ENCODE measurements around the gene GDPD3.
A peak's percentile ranks its signal among the peaks of the same experiment; 100 is the strongest.

GDPD3 gene

GRCh38 chr16:30066761-30067583 is 46.4 kb downstream of the GDPD3 start:
- Histone ChIP-seq H3K27ac (peak overlapping the region; percentile 97), H4K20me1 (peaks cover 64% of the 10 kb centered on the region), H3K4me3 (peak overlapping the region; percentile 97), H3K9me3 (no peaks in the 10 kb centered on the region), H3K9ac (peak overlapping the region; percentile 95), H3K4me1 (peaks cover 60% of the 10 kb centered on the region), H3K27me3 (no peaks in the 10 kb centered on the region), H3K4me2 (peak overlapping the region; percentile 94), H3K36me3 (peaks cover 62% of the 10 kb centered on the region)
- TF ChIP-seq Cebpa-rat (IDR thresholded peaks at IDR 0.05): no peak

DNA sequence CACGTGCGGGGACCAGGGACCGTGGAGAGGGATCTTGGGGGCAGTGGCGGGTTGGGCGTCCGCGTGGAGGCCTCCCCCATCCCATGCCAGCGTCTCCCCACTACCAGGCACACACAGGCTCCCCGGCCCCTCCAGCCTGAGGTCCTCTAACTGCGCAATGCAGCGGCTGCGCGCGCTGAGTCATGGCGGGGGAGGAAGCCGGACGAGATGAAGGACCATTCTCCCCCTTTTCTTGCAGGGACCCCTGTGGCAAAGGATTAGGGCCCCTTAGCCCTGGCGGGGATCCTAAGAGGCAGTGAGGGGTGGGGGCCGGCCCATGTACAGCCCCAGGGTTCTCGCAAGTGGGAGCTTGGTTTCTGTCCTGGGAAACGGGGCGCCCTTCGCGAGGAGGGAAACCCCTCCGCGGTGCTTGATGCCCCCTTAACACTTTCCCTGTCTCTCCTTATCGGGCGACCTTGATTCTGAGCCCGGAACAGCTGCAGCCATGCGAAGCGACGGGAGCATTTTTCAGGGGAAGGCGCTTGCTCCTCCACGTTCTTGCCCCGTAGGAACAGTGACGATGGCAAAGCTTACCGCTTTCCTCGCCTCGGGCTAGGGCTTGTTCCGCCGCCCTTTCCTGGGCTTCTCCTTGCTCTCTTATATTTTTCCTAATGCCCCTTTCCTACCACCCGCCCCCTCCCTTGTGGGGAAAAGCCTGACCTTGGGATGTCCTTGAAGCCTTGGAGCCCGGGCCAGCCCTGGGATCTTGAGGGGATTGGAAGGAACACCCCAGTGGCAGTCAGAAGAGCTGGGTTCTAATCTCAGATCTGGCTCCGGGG is 47.2 kb downstream of the GDPD3 start:
- Histone ChIP-seq H3K4me1 (peaks cover 64% of the 10 kb centered on the region), H3K9ac (peak overlapping the region; percentile 95), H3K4me3 (peak overlapping the region; percentile 97), H3K36me3 (peaks cover 54% of the 10 kb centered on the region), H3K27me3 (no peaks in the 10 kb centered on the region), H3K4me2 (peak overlapping the region; percentile 94), H3K27ac (peak overlapping the region; percentile 97), H3K9me3 (no peaks in the 10 kb centered on the region), H4K20me1 (peaks cover 56% of the 10 kb centered on the region)
- TF ChIP-seq Cebpa-rat (IDR thresholded peaks at IDR 0.05): no peak

DNA sequence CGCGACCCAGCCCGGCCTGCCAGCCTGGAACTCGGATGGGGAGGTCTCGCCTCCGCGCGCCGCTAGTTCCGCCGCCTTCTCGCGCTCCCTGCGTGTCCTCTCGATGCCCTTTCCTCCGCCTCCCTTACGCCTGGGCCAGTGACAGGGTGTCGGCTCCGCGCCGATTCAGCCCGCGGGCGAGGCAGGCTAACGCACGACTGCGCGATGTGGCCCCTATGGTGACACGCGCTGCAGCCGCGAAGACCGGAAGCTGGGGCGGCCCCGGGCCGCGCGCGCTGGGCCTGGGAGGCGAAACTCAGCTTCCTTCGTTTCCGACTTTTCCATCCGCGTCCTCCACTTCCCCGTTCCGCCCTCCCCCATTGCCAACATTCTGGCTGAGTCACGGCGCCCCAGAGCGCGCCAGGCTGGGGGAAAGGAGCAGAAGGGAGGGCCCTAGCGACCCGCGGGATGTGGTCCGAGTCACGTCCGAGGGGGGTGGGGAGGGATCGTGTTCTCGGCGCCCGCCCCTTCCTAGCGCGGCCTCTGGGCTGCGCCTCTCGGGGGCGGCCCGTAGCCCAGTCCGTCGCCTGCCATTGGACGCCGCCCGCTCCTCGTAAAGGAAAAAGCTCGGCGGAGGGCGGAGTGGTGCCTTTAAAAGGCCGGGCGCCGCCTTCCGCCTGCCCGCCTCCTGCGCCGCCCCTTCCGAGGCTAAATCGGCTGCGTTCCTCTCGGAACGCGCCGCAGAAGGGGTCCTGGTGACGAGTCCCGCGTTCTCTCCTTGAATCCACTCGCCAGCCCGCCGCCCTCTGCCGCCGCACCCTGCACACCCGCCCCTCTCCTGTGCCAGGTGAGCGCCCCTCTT is 48.0 kb downstream of the GDPD3 start, which contains the start of gene ALDOA:
TSS of gene ALDOA (plus strand) at position 659 of the 841 bp plus-strand sequence. CDS start 1,138 bp downstream, outside the sequence.
- H3K4me2 ChIP-seq: peak within 1 kb of the TSS; percentile 94
- no peaks in the 10 kb centered on the region for H3K9me3 ChIP-seq
- TF ChIP-seq Cebpa-rat (IDR thresholded peaks at IDR 0.05): no peak
- peak within 1 kb of the TSS; percentile 97 for H3K27ac ChIP-seq
- H3K4me3 ChIP-seq: peak within 1 kb of the TSS; percentile 97
- peaks cover 48% of the 10 kb centered on the region for H4K20me1 ChIP-seq
- peaks cover 69% of the 10 kb centered on the region for H3K4me1 ChIP-seq
- peak within 1 kb of the TSS; percentile 95 for H3K9ac ChIP-seq
- H3K27me3 ChIP-seq: no peaks in the 10 kb centered on the region
- H3K36me3 ChIP-seq: peaks cover 45% of the 10 kb centered on the region

- H3K9me3 ChIP-seq: no peaks in the 10 kb centered on the region
- H3K4me1 ChIP-seq: peaks cover 66% of the 10 kb centered on the region
- peaks cover 42% of the 10 kb centered on the region for H4K20me1 ChIP-seq
- H3K4me3 ChIP-seq: peak overlapping the region; percentile 97
- H3K27ac ChIP-seq: peak overlapping the region; percentile 97
- H3K36me3 ChIP-seq: peaks cover 44% of the 10 kb centered on the region
- no peak for TF ChIP-seq Cebpa-rat (IDR thresholded peaks at IDR 0.05)
- peak overlapping the region; percentile 95 for H3K9ac ChIP-seq
- no peaks in the 10 kb centered on the region for H3K27me3 ChIP-seq
- peak overlapping the region; percentile 94 for H3K4me2 ChIP-seq
Measured at GRCh38 chr16:30064729-30065101, 48.6 kb downstream of the GDPD3 start.

DNA sequence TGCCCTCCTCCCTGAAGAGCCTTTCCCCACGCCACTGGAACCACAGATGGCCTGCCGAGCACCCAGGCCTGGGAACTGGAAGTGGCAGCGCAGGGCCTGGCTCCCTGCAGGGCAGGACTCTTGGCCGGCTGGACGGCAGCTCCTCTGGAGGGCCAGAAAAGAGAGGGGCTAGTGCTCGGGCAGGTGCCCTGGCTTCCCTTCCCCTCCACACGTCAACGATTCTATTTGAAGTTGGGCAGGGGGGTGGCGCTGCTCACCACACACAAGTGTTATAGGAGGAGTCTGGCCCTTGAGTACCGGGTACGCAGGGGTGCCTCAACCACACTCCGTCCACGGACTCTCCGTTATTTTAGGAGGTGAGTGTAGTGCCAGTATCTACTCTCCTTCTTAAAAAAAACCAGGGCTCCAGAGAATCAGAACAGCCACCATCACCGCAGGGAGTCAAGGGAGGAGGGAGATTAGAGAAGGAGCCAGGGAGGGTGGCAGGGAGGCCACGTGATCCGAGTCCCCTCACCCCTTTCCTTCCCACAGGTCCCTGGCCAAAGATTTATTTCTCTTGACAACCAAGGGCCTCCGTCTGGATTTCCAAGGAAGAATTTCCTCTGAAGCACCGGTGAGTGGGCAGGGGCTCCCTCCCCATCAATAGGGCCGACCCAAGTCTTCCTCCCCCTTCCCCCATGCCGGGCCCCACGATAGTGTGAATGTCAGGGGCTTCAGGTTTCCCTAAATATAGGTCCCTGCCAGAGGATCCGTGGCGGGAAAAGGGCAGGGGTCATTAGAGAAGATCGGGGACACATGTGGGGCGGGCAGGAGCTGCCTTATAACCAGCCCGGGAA is 49.2 kb downstream of the GDPD3 start:
- Histone ChIP-seq H3K9ac (peak overlapping the region; percentile 95), H4K20me1 (peaks cover 36% of the 10 kb centered on the region), H3K27ac (peak overlapping the region; percentile 97), H3K27me3 (no peaks in the 10 kb centered on the region), H3K4me2 (peak overlapping the region; percentile 94), H3K4me1 (peaks cover 60% of the 10 kb centered on the region), H3K4me3 (peak overlapping the region; percentile 97), H3K36me3 (peaks cover 40% of the 10 kb centered on the region), H3K9me3 (no peaks in the 10 kb centered on the region)
- no peak for TF ChIP-seq Cebpa-rat (IDR thresholded peaks at IDR 0.05)

DNA sequence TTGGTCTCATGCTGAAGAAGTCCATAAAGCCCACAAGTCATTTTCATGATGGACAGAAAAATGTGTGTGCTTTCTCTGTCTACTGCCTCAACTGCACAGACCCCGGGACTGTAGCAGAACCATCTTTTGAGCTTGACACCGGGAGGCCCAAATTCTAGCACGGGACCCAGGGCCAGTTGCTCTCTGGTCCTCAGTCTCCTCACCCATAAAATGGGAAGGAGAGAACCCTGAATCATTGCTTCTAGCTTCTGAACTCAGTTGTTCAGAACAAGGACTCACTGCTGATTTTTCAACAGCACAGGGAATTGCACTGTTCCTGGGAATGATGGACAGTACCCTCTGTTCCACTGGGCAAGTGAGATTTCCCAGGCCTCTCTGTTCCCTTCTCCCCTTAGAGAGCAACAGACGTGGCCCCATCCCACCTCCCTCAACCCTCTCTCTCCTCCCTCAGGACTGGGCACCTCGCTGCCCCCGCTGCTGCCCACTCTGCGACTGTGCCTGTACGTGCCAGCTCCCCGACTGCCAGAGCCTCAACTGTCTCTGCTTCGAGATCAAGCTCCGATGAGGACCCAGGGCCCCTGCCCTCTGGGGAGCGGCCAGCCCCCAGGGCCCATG is 50.0 kb downstream of the GDPD3 start:
- Histone ChIP-seq H4K20me1 (peaks cover 28% of the 10 kb centered on the region), H3K27me3 (no peaks in the 10 kb centered on the region), H3K36me3 (peaks cover 32% of the 10 kb centered on the region), H3K27ac (peak overlapping the region; percentile 97), H3K4me2 (peak overlapping the region; percentile 94), H3K4me1 (peaks cover 53% of the 10 kb centered on the region), H3K9me3 (no peaks in the 10 kb centered on the region), H3K4me3 (peak overlapping the region; percentile 97), H3K9ac (peak overlapping the region; percentile 95)
- no peak for TF ChIP-seq Cebpa-rat (IDR thresholded peaks at IDR 0.05)

DNA sequence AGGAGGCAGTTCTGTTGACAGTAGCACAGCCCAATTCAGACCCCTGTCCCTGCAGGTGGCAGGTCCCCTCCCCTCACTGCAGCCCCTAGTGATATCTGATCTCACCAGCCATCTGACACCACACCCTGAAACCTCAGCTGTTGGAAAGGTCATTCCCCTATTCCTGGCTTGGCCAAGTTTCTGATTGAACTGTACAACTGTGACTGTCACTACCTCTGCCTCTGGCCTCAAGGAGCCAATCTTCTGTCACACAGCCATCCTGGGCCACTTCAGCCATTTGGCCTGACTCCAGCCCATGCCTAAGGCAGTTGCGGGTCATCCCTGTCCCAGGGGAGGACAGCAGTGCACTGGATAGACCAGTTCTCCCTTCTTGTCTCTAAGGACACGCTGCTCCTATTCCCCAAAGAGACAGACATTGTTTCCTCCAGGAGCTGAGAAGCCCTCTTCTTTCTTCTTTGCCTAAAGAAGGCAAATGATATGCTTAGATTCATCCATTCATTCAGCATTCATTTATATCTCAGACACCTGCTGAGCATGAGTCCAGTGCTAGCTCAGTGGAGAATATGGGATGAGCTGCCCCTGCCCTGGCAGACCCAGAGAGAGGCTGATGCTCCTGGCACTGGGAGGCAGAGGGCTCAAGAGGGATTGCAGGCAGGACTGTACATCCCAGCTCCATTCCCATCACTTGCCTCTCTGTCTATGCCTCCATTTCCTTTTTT is 52.3 kb downstream of the GDPD3 start:
- no peak overlapping the region for H3K27ac ChIP-seq
- no peaks in the 10 kb centered on the region for H3K9me3 ChIP-seq
- H3K9ac ChIP-seq: no peak overlapping the region
- peaks cover 32% of the 10 kb centered on the region for H3K4me1 ChIP-seq
- no peak for TF ChIP-seq Cebpa-rat (IDR thresholded peaks at IDR 0.05)
- no peak overlapping the region for H3K4me3 ChIP-seq
- peaks cover 4% of the 10 kb centered on the region for H4K20me1 ChIP-seq
- H3K27me3 ChIP-seq: no peaks in the 10 kb centered on the region
- peaks cover 8% of the 10 kb centered on the region; the same call in 1 of the 2 replicates for H3K36me3 ChIP-seq
- peak overlapping the region; percentile 45 for H3K4me2 ChIP-seq

DNA sequence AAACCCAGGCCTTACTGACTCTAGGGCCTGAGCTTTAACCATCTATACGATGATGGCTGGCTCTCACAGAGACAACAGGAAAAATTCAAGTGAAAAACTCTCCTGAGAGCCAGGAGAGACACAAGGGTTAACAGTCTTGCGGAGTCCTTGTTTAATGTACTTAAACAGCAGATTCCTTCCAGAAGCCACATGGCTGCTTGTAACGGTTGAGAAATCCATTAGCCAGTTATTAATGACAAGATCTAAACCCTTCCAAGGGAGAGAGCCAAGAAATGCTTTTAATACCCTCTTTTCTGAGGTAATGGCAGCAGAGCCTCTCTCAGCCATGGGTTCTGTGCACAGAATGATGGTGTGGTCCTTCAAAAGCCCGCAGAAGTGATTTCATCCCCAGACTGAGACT is 53.0 kb downstream of the GDPD3 start:
- Histone ChIP-seq H3K9me3 (no peaks in the 10 kb centered on the region), H3K36me3 (peaks cover 6% of the 10 kb centered on the region; the same call in 1 of the 2 replicates), H3K4me1 (peaks cover 33% of the 10 kb centered on the region), H3K4me3 (no peak overlapping the region), H3K27ac (no peak overlapping the region), H4K20me1 (no peaks in the 10 kb centered on the region), H3K4me2 (peak overlapping the region; percentile 45), H3K9ac (no peak overlapping the region), H3K27me3 (no peaks in the 10 kb centered on the region)
- TF ChIP-seq Cebpa-rat (IDR thresholded peaks at IDR 0.05): no peak

Data from BLaER1 (cell line).